ENCODE measurements around the gene BDNF. TPM values are rescaled to one million over a fixed set of nuclear protein-coding genes. Genes with fewer than 3 reads are reported as not detected.

Gene BDNF
- total RNA-seq, 1 experiment from 2014 or later, result 4.8 TPM

GRCh38 chr11:27716835-27717234, 16.6 kb upstream of the BDNF start:
- H3K27ac Mint-ChIP-seq, result no peak overlapping the region
- TF ChIP-seq SP1 (CRISPR knock-in tag; conservative IDR thresholded peaks at IDR 0.05) (no peak), EMX1 (CRISPR knock-in tag; IDR thresholded peaks at IDR 0.05) (no peak), MYBL2 (CRISPR knock-in tag; IDR thresholded peaks at IDR 0.05) (no peak), ELF4 (CRISPR knock-in tag; IDR thresholded peaks at IDR 0.05; ENCODE audit: low read depth) (no peak), GTF2I (CRISPR knock-in tag; conservative IDR thresholded peaks at IDR 0.05) (no peak), IRF1 (CRISPR knock-in tag; IDR thresholded peaks at IDR 0.05) (no peak), HMGA2 (CRISPR knock-in tag; IDR thresholded peaks at IDR 0.05) (no peak), MXD4 (CRISPR knock-in tag; IDR thresholded peaks at IDR 0.05; ENCODE audit: borderline replicate concordance) (no peak), GRHL2 (CRISPR knock-in tag; IDR thresholded peaks at IDR 0.05; ENCODE audit: insufficient replicate concordance, severe bottlenecking) (no peak), USF2 (CRISPR knock-in tag; IDR thresholded peaks at IDR 0.05) (no peak)
- H3K9me3 Mint-ChIP-seq, result no peaks in the 10 kb centered on the region
- no peak for ATAC-seq
- no peaks in the 10 kb centered on the region for H3K36me3 Mint-ChIP-seq
- ChIA-PET CTCF (interaction anchor here (0.6 to 9.1 kb wide), 21 partner anchors 8 to 958 kb away, joined by 3 to 184 read pairs (median 4); partner anchors contain the start of genes BDNF, KIF18A and METTL15), POLR2A (interaction anchor here (0.7 to 2.6 kb wide), 3 partner anchors 18 to 51 kb away, joined by 3 to 9 read pairs (median 3); no protein-coding TSS in a partner anchor)
- DNase-seq (ENCODE audit: low spot score), result no peak
- H3K4me1 Mint-ChIP-seq, result peaks cover 36% of the 10 kb centered on the region
- H3K27me3 Mint-ChIP-seq (ENCODE audit: low read depth), result peaks cover 40% of the 10 kb centered on the region
- no peak overlapping the region for H3K4me3 Mint-ChIP-seq

GRCh38 chr11:27716216-27716615, 16.0 kb upstream of the BDNF start:
- Mint-ChIP-seq H3K27ac (no peak overlapping the region), H3K36me3 (no peaks in the 10 kb centered on the region), H3K4me1 (peaks cover 31% of the 10 kb centered on the region), H3K27me3 (ENCODE audit: low read depth) (peaks cover 38% of the 10 kb centered on the region), H3K4me3 (no peak overlapping the region), H3K9me3 (no peaks in the 10 kb centered on the region)
- ChIA-PET CTCF (interaction anchor here (0.9 to 9.1 kb wide), 8 partner anchors 10 to 958 kb away, joined by 4 to 184 read pairs (median 6); partner anchors contain the start of gene BDNF), POLR2A (interaction anchor here (2.6 kb wide), 1 partner anchor 17 kb away, joined by 9 read pairs; no protein-coding TSS in a partner anchor)
- DNase-seq (ENCODE audit: low spot score), result no peak
- no peak for ATAC-seq
- TF ChIP-seq NFE2L1 (CRISPR knock-in tag; IDR thresholded peaks at IDR 0.05) (no peak), ZBTB43 (CRISPR knock-in tag; IDR thresholded peaks at IDR 0.05) (no peak), ZNF396 (CRISPR knock-in tag; IDR thresholded peaks at IDR 0.05; ENCODE audit: borderline replicate concordance) (no peak), NR1H2 (CRISPR knock-in tag; IDR thresholded peaks at IDR 0.05) (no peak)

- POLR2A ChIA-PET, result no interaction called here
- TF ChIP-seq MAX (CRISPR knock-in tag; IDR thresholded peaks at IDR 0.05) (no peak), CDX4 (CRISPR knock-in tag; IDR thresholded peaks at IDR 0.05; ENCODE audit: borderline replicate concordance) (no peak), ZNF138 (CRISPR knock-in tag; conservative IDR thresholded peaks at IDR 0.05) (no peak), FOXP4 (CRISPR knock-in tag; IDR thresholded peaks at IDR 0.05) (no peak), ETV6 (CRISPR knock-in tag; IDR thresholded peaks at IDR 0.05) (no peak), AR (CRISPR knock-in tag; IDR thresholded peaks at IDR 0.05) (no peak), ZSCAN18 (CRISPR knock-in tag; IDR thresholded peaks at IDR 0.05) (no peak), JUN (CRISPR knock-in tag; IDR thresholded peaks at IDR 0.05) (no peak)
Measured at GRCh38 chr11:27711725-27712124, 11.5 kb upstream of the BDNF start.

More at GRCh38 chr11:27711725-27712124, 11.5 kb upstream of the BDNF start:
- DNase-seq (ENCODE audit: low spot score), result no peak
- CTCF ChIA-PET, result interaction anchor here (1.1 to 1.2 kb wide), 2 partner anchors 9 to 13 kb away, joined by 3 to 5 read pairs; no protein-coding TSS in a partner anchor
- H3K27me3 Mint-ChIP-seq (ENCODE audit: low read depth), result peaks cover 37% of the 10 kb centered on the region
- H3K4me1 Mint-ChIP-seq, result peaks cover 3% of the 10 kb centered on the region
- H3K27ac Mint-ChIP-seq, result no peak overlapping the region
- no peak overlapping the region for H3K4me3 Mint-ChIP-seq
- ATAC-seq, result no peak
- no peaks in the 10 kb centered on the region for H3K9me3 Mint-ChIP-seq
- no peaks in the 10 kb centered on the region for H3K36me3 Mint-ChIP-seq
